Small intestine (tissue), 7 donors: ENCODE results near the gene IGIP. TPM values are rescaled to one million over a fixed set of nuclear protein-coding genes. Genes with fewer than 3 reads are reported as not detected.
A peak's percentile ranks its signal among the peaks of the same experiment; 100 is the strongest.

Experiments
- DNase-seq, 2 donors: peaks; one replicate each; pipeline versions ENCODE4 v3.0.0 to v3.0.0-alpha.2; 2013
- FAIRE-seq: peaks from 2 replicates; lab custom pipeline; 2012; peaks lifted over from hg19 to GRCh38; lab: Jason Lieb, UNC
- H3K27ac ChIP-seq, 3 donors: one replicate each; pipeline ENCODE4 v1.5.1; 2013; ENCODE audit warnings: low read length in 2 of 3, mild to moderate bottlenecking in 2 of 3, control low read depth in 1 of 3, inconsistent platforms in 1 of 3, low read depth in 1 of 3, moderate library complexity in 1 of 3
- H3K27me3 ChIP-seq, 3 donors: one replicate each; pipeline ENCODE4 v1.6.1; 2013; ENCODE audit warnings: low read length in 3 of 3, inconsistent platforms in 1 of 3; ENCODE audit not compliant: control insufficient read depth in 3 of 3, insufficient read depth in 3 of 3
- H3K36me3 ChIP-seq, 3 donors: one replicate each; pipeline ENCODE4 v1.6.1; 2013; ENCODE audit warnings: low read length in 3 of 3, inconsistent platforms in 1 of 3, low read depth in 1 of 3, mild to moderate bottlenecking in 1 of 3, moderate library complexity in 1 of 3; ENCODE audit not compliant: control insufficient read depth in 3 of 3, insufficient read depth in 2 of 3
- H3K4me1 ChIP-seq, 3 donors: one replicate each; pipeline ENCODE4 v1.6.1; 2013; ENCODE audit warnings: low read length in 2 of 3, inconsistent platforms in 1 of 3, low read depth in 1 of 3, mild to moderate bottlenecking in 1 of 3, moderate library complexity in 1 of 3; ENCODE audit not compliant: control insufficient read depth in 3 of 3, insufficient read depth in 2 of 3
- H3K4me3 ChIP-seq, 3 donors: one replicate each; pipeline ENCODE4 v1.5.1; 2013; ENCODE audit warnings: low read length in 3 of 3, control low read depth in 1 of 3, inconsistent platforms in 1 of 3, low read depth in 1 of 3, mild to moderate bottlenecking in 1 of 3, moderate library complexity in 1 of 3
- H3K9me3 ChIP-seq, 2 donors: one replicate each; pipeline ENCODE4 v1.6.1; 2013; ENCODE audit warnings: low read depth in 1 of 2, low read length in 1 of 2; ENCODE audit not compliant: control insufficient read depth in 2 of 2, insufficient read depth in 1 of 2
- WGBS, 3 donors: extraction: QIAGEN DNeasy Blood & Tissue Kit; methylation state at CpG; one replicate each; pipeline ENCODE4 v1.1.7; 2013; 5-methylcytosine and 5-hydroxymethylcytosine counted together
- polyA plus RNA-seq, 4 donors: library from polyadenylated mRNA; stranded (reverse) in 3 of 4; unstranded in 1 of 4; fragments of 200-250 nt in 3 of 4; fragments of 120-200 nt in 1 of 4; gene quantifications; one replicate each; pipeline versions ENCODE4 v1.2.1 to v1.2.3, GENCODE V29; 2013
- donor health status: healthy with polysubstance abuse.
- donor health status: control.
- donor health status: control.
- donor health status: Bipolar disorder and iron deficiency.
- donor health status: healthy.

IGIP gene
- polyA plus RNA-seq, 4 donors: 4.6 to 10.1 (median 7.9) TPM

DNA sequence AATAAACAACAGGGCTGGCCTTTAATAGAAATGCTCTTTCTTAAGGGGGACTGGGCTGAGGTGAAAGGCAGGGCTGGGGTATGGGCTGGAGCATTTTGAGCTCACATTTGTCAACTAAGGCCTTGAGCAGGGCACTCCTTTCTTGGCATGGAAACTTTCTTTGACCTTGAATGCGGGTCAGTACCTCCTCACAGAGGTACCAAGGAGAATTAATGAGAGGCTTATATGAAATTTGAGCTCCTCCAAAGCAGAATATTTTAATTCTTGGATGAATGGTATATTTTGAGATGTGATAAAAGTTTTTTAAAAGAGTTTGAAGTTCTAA is 52.3 kb downstream of the IGIP start:
- no peaks in the 10 kb centered on the region for H3K27me3 ChIP-seq
- H3K4me1 ChIP-seq: peaks cover 3 to 56% (median 18%) of the 10 kb centered on the region in 3 donors
- H3K9me3 ChIP-seq: no peaks in the 10 kb centered on the region
- H3K36me3 ChIP-seq: peaks cover 0 to 3% (median 0%) of the 10 kb centered on the region in 3 donors
- peak overlapping the region in 1 of 3 donors; percentile 76 for H3K27ac ChIP-seq
- WGBS, 3 donors: 27 to 29% (median 28%) methylated on average over 1 of the region's 1 CpG
- no peak for FAIRE-seq
- peak in 1 of 2 donors; percentile 52 for DNase-seq
- peak overlapping the region in 1 of 3 donors; percentile 45 for H3K4me3 ChIP-seq

GRCh38 chr5:140178482-140179116 is 52.9 kb downstream of the IGIP start:
- DNase-seq (no peak), FAIRE-seq (no peak)
- H3K4me3 ChIP-seq: no peak overlapping the region
- 47 to 65% (median 49%) methylated on average over 6 of the region's 6 CpGs for WGBS, 3 donors
- no peaks in the 10 kb centered on the region for H3K9me3 ChIP-seq
- H3K27me3 ChIP-seq: no peaks in the 10 kb centered on the region
- peak overlapping the region in 1 of 3 donors; percentile 64 for H3K27ac ChIP-seq
- H3K36me3 ChIP-seq: peaks cover 0 to 5% (median 0%) of the 10 kb centered on the region in 3 donors
- peaks cover 6 to 61% (median 18%) of the 10 kb centered on the region in 3 donors for H3K4me1 ChIP-seq

Other genes with a start within 250 kb of the IGIP start
- under 1 TPM in 2 of 4 donors, not detected in 2; 0.19 to 0.55 TPM for gene NRG2, start 82.6 kb upstream of the IGIP start, polyA plus RNA-seq
- 10 to 100 TPM in 1 of 4 donors, 1 to 10 TPM in 3; 4.8 to 15.8 (median 8.3) TPM for gene PURA, start 11.8 kb upstream of the IGIP start, polyA plus RNA-seq
- gene CYSTM1, start 49.3 kb downstream of the IGIP start, polyA plus RNA-seq: 100 to 1,000 TPM in 3 of 4 donors, 10 to 100 TPM in 1; 94.4 to 884 (median 546) TPM
- 10 to 100 TPM; 53.8 to 73.1 (median 66.8) TPM for gene PFDN1, start 177.2 kb downstream of the IGIP start, polyA plus RNA-seq
- gene HBEGF, start 220.7 kb downstream of the IGIP start, polyA plus RNA-seq: 10 to 100 TPM in 3 of 4 donors, 1 to 10 TPM in 1; 2.1 to 18.1 (median 13.8) TPM
- not detected for gene SLC4A9, start 234.3 kb downstream of the IGIP start, polyA plus RNA-seq